SK-N-SH (cell line): ENCODE measurements around the gene CNTNAP5. TPM values are rescaled to one million over a fixed set of nuclear protein-coding genes. Genes with fewer than 3 reads are reported as not detected.

Experiments
- CTCF ChIA-PET: fragments of 300-600, 350-600 bp; formaldehyde crosslinking; extraction: SDS; loops from one replicate; lab custom pipeline; 2021; lab: Yijun Ruan, JAX
- POLR2A ChIA-PET: fragments of 350-600 bp; sonication (Branson Sonifier 250); formaldehyde crosslinking; extraction: SDS; loops from one replicate; lab custom pipeline; 2020; ENCODE audit warnings: antibody characterized with exemption, inconsistent platforms; lab: Yijun Ruan, JAX
- DNase-seq: peaks from one replicate; pipeline ENCODE4 v3.0.0; 2012
- H2AFZ ChIP-seq: fragments of 200-600 bp; sonication (generic); 2 replicates; pipeline ENCODE4 v1.8.1; 2016; ENCODE audit warnings: antibody characterized with exemption, mild to moderate bottlenecking, low read depth
- H3F3A ChIP-seq: fragments of 200-600 bp; sonication (generic); replicated peaks from 2 replicates; pipeline ENCODE3; 2016; ENCODE audit warnings: antibody characterized with exemption, mild to moderate bottlenecking; ENCODE audit not compliant: insufficient read depth
- H3K27ac ChIP-seq, 2 experiments: fragments of 200-500 bp in 1 of 2; fragments of 200-600 bp in 1 of 2; sonication (Bioruptor generic) in 1 of 2; sonication (generic), shearing (Covaris generic) in 1 of 2; 2 replicates each; pipeline versions ENCODE4 v1.5.1 to v1.6.1; 2014 to 2016; ENCODE audit warnings: low read depth in 2 of 2, inconsistent platforms in 1 of 2, low read length in 1 of 2, mild to moderate bottlenecking in 1 of 2, mixed read lengths in 1 of 2
- H3K27me3 ChIP-seq: fragments of 200-600 bp; sonication (generic), shearing (Covaris generic); 2 replicates; pipeline ENCODE4 v1.6.1; 2016; ENCODE audit warnings: mixed run types; ENCODE audit not compliant: insufficient read depth
- H3K36me3 ChIP-seq, 2 experiments: fragments of 200-500 bp in 1 of 2; fragments of 200-600 bp in 1 of 2; sonication (Bioruptor generic) in 1 of 2; sonication (generic) in 1 of 2; replicated peaks in 1 of 2; 2 replicates each; pipeline versions ENCODE3 to v1.5.1; 2014 to 2016; ENCODE audit warnings: low read length in 1 of 2, mild to moderate bottlenecking in 1 of 2; ENCODE audit not compliant: insufficient read depth in 2 of 2, control insufficient read depth in 1 of 2
- H3K4me1 ChIP-seq, 2 experiments: fragments of 200-500 bp in 1 of 2; fragments of 200-600 bp in 1 of 2; sonication (Bioruptor generic) in 1 of 2; sonication (generic), shearing (Covaris generic) in 1 of 2; 2 replicates each; pipeline versions ENCODE4 v1.5.1 to v1.6.1; 2014 to 2016; ENCODE audit warnings: low read depth in 1 of 2, low read length in 1 of 2, mixed run types in 1 of 2; ENCODE audit not compliant: insufficient read depth in 2 of 2, control insufficient read depth in 1 of 2
- H3K4me2 ChIP-seq: fragments of 200-600 bp; sonication (generic), shearing (Covaris generic); 2 replicates; pipeline ENCODE4 v1.6.1; 2017; ENCODE audit warnings: mixed run types
- H3K4me3 ChIP-seq, 2 experiments: fragments of 200-500 bp in 1 of 2; fragments of 200-600 bp in 1 of 2; sonication (Bioruptor generic) in 1 of 2; sonication (generic), shearing (Covaris generic) in 1 of 2; 2 replicates each; pipeline versions ENCODE4 v1.5.1 to v1.8.1; 2014 to 2016; ENCODE audit warnings: low read depth in 2 of 2, inconsistent platforms in 1 of 2, low read length in 1 of 2, mild to moderate bottlenecking in 1 of 2, mixed read lengths in 1 of 2, moderate library complexity in 1 of 2
- H3K79me2 ChIP-seq: fragments of 200-600 bp; sonication (generic); 2 replicates; pipeline ENCODE4 v1.8.1; 2017; ENCODE audit warnings: mild to moderate bottlenecking; ENCODE audit not compliant: insufficient read depth
- H3K9ac ChIP-seq: fragments of 200-600 bp; sonication (generic); 2 replicates; pipeline ENCODE4 v1.6.1; 2017; ENCODE audit warnings: mixed run types
- H3K9me2 ChIP-seq: fragments of 200-600 bp; sonication (generic); 2 replicates; pipeline ENCODE4 v1.6.1; 2017; ENCODE audit warnings: mixed run types
- H3K9me3 ChIP-seq: fragments of 200-600 bp; sonication (generic); 2 replicates; pipeline ENCODE4 v1.6.1; 2017; ENCODE audit warnings: mixed run types, mild to moderate bottlenecking, moderate library complexity
- H4K20me1 ChIP-seq: fragments of 200-600 bp; sonication (generic); 2 replicates; pipeline ENCODE4 v1.6.1; 2017; ENCODE audit warnings: mild to moderate bottlenecking, mixed run types; ENCODE audit not compliant: insufficient read depth
- CHD2 ChIP-seq: fragments of 150-350 bp; IDR thresholded peaks from 2 replicates; pipeline ENCODE4 v1.6.1; 2018; ENCODE audit warnings: low read length; ENCODE audit not compliant: partially characterized antibody
- CTCF ChIP-seq: fragments of 200-600 bp; sonication (generic); IDR thresholded peaks from 2 replicates; pipeline ENCODE4 v1.6.1; 2017; ENCODE audit warnings: antibody characterized with exemption, mild to moderate bottlenecking, moderate library complexity
- EP300 ChIP-seq, 2 experiments: IDR thresholded peaks; 2 replicates each; pipeline versions ENCODE4 v1.4.0 to v1.6.1; 2012; ENCODE audit warnings: borderline replicate concordance in 1 of 2, low read depth in 1 of 2, low read length in 1 of 2
- IRF3 ChIP-seq: fragments of 150-350 bp; IDR thresholded peaks from 2 replicates; pipeline ENCODE4 v1.6.1; 2016; ENCODE audit warnings: mild to moderate bottlenecking, low read depth, low read length
- JUND ChIP-seq: IDR thresholded peaks from 2 replicates; pipeline ENCODE4 v1.4.0; 2012
- MAX ChIP-seq: IDR thresholded peaks from 2 replicates; pipeline ENCODE4 v1.4.0; 2012; ENCODE audit warnings: low read depth
- MEF2A ChIP-seq: IDR thresholded peaks from 2 replicates; pipeline ENCODE4 v1.4.0; 2012; ENCODE audit warnings: low read depth, borderline replicate concordance
- RAD21 ChIP-seq: IDR thresholded peaks from 2 replicates; pipeline ENCODE4 v1.6.1; 2012; ENCODE audit warnings: mild to moderate bottlenecking, low read length
- REST ChIP-seq: IDR thresholded peaks from 2 replicates; pipeline ENCODE4 v1.6.1; 2012; ENCODE audit warnings: mild to moderate bottlenecking, low read depth, low read length, moderate library complexity
- TAF1 ChIP-seq: IDR thresholded peaks from 2 replicates; pipeline ENCODE4 v1.6.1; 2012; ENCODE audit warnings: low read depth, mild to moderate bottlenecking, low read length, moderate library complexity, borderline replicate concordance
- USF1 ChIP-seq: IDR thresholded peaks from 2 replicates; pipeline ENCODE4 v1.4.0; 2012; ENCODE audit warnings: low read depth, borderline replicate concordance
- ZBTB33 ChIP-seq: IDR thresholded peaks from 2 replicates; pipeline ENCODE4 v1.4.0; 2012; ENCODE audit warnings: low read depth, borderline replicate concordance
- WGBS: methylation state at CpG from one replicate; pipeline ENCODE4 v1.1.6; 2017; ENCODE audit warnings: low lambda C conversion rate; 5-methylcytosine and 5-hydroxymethylcytosine counted together
- polyA plus RNA-seq, 3 experiments: library from polyadenylated mRNA; depleted of rRNA; stranded (reverse); fragments of >200 nt; gene quantifications; 2 replicates each; pipeline ENCODE4 v1.2.3, GENCODE V29; 2012

The CNTNAP5 gene
- polyA plus RNA-seq, 1 of the 3 experiments (the other 2 are of a cell fraction) = 0.08 TPM

GRCh38 chr2:124018890-124019289 lies 6.2 kb upstream of the CNTNAP5 start:
- H2AFZ ChIP-seq = no peak overlapping the region
- CTCF ChIA-PET = interaction anchor here (0.6 to 1.5 kb wide), 3 partner anchors 22 to 1010 kb away, joined by 3 to 4 read pairs (median 3); no protein-coding TSS in a partner anchor
- H3K9me3 ChIP-seq = peaks cover 8% of the 10 kb centered on the region; the same call in 1 of the 2 replicates
- H4K20me1 ChIP-seq = no peaks in the 10 kb centered on the region
- peak; percentile 32 for DNase-seq
- no peak overlapping the region for H3K4me2 ChIP-seq
- no peaks in the 10 kb centered on the region for H3K4me1 ChIP-seq
- no peak overlapping the region for H3K9ac ChIP-seq
- H3K36me3 ChIP-seq = no peaks in the 10 kb centered on the region
- H3K4me3 ChIP-seq = no peak overlapping the region
- POLR2A ChIA-PET = no interaction called here
- no peaks in the 10 kb centered on the region for H3K27me3 ChIP-seq
- H3K27ac ChIP-seq = no peak overlapping the region
- 0 out of 2 replicates have a peak, but pooled peaks cover 5% of the 10 kb centered on the region for H3K9me2 ChIP-seq
- no peaks in the 10 kb centered on the region for H3F3A ChIP-seq
- no peaks in the 10 kb centered on the region for H3K79me2 ChIP-seq
- TF ChIP-seq USF1 = no peak
- no peak for TF ChIP-seq REST
- TF ChIP-seq MEF2A = no peak
- TF ChIP-seq EP300 (IDR thresholded peaks at IDR 0.05; ENCODE audit: borderline replicate concordance in 1 of 2, low read depth in 1 of 2, low read length in 1 of 2) = no peak
- TF ChIP-seq TAF1 = no peak
- no peak for TF ChIP-seq ZBTB33
- peak; percentile 72 for TF ChIP-seq RAD21

- Histone ChIP-seq H3K79me2 (no peaks in the 10 kb centered on the region), H3K4me3 (peak overlapping the region in 1 of 2 experiments; percentile 47; a peak in 2 of 4 replicates), H3K9me2 (0 out of 2 replicates have a peak, but pooled peaks cover 5% of the 10 kb centered on the region), H3K27ac (no peak overlapping the region), H3K36me3 (no peaks in the 10 kb centered on the region), H4K20me1 (no peaks in the 10 kb centered on the region), H3K27me3 (no peaks in the 10 kb centered on the region), H2AFZ (no peak overlapping the region), H3F3A (no peaks in the 10 kb centered on the region), H3K9ac (no peak overlapping the region), H3K4me1 (peaks cover 0 to 11% of the 10 kb centered on the region in 2 experiments; a peak in 2 of 4 replicates), H3K4me2 (peak overlapping the region; percentile 37; the same call in 1 of the 2 replicates), H3K9me3 (no peaks in the 10 kb centered on the region)
- WGBS = 12% methylated on average over 31 of the region's 36 CpGs
- peak; percentile 43 for DNase-seq
- POLR2A ChIA-PET = interaction anchor here (0.7 kb wide), 1 partner anchor 532 kb away, joined by 3 read pairs; no protein-coding TSS in a partner anchor
- CTCF ChIA-PET = interaction anchor here (0.7 to 1.3 kb wide), 4 partner anchors 24 to 787 kb away, joined by 3 read pairs; no protein-coding TSS in a partner anchor
- TF ChIP-seq JUND (no peak), MEF2A (no peak), CTCF (no peak), MAX (no peak), CHD2 (no peak), IRF3 (no peak)
Observed at GRCh38 chr2:124024561-124025170, 421 bp upstream of the CNTNAP5 start.
